CD4-positive, CD25-positive, alpha-beta regulatory T cell (primary cell): ENCODE results near the gene GRK4. TPM values are rescaled to one million over a fixed set of nuclear protein-coding genes. Genes with fewer than 3 reads are reported as not detected.

ENCODE experiments used
- ATAC-seq, 2 donors: fragments of 150-1000 bp; cut with Tn5 transposase; one replicate each; pipeline ENCODE4 v1.10.0; 2021; ENCODE audit warnings: low read depth in 2 of 2, moderate number of reproducible peaks in 2 of 2, moderate library complexity in 1 of 2
- DNase-seq, 3 donors: peaks; one replicate each; pipeline versions ENCODE4 v3.0.0 to v3.0.0-alpha.2; 2012 to 2022; ENCODE audit warnings: mixed read lengths in 1 of 3
- H3K27ac ChIP-seq: one replicate; pipeline ENCODE4 v1.7.0; 2013; ENCODE audit warnings: mild to moderate bottlenecking, low read length; ENCODE audit not compliant: insufficient read depth, poor library complexity, severe bottlenecking
- H3K27me3 ChIP-seq: one replicate; pipeline ENCODE4 v1.7.0; 2013; ENCODE audit warnings: low read length; ENCODE audit not compliant: control insufficient read depth, insufficient read depth
- H3K36me3 ChIP-seq: one replicate; pipeline ENCODE4 v1.7.0; 2013; ENCODE audit warnings: mild to moderate bottlenecking, low read length, moderate library complexity; ENCODE audit not compliant: control insufficient read depth, insufficient read depth
- H3K4me1 ChIP-seq: 2 replicates; pipeline ENCODE4 v1.7.0; 2013; ENCODE audit warnings: mild to moderate bottlenecking, low read length; ENCODE audit not compliant: insufficient read depth, control insufficient read depth, poor library complexity, severe bottlenecking
- H3K4me3 ChIP-seq: one replicate; pipeline ENCODE4 v1.7.0; 2013; ENCODE audit warnings: low read depth, mild to moderate bottlenecking, low read length, moderate library complexity
- H3K9me3 ChIP-seq, 2 experiments: 1 replicate in 1 of 2; 2 replicates in 1 of 2; pipeline ENCODE4 v1.7.0; 2013; ENCODE audit warnings: low read length in 2 of 2, mild to moderate bottlenecking in 1 of 2, moderate library complexity in 1 of 2; ENCODE audit not compliant: control insufficient read depth in 2 of 2
- H3K27ac Mint-ChIP-seq, 3 donors: one replicate each; pipeline ENCODE4 v1.8.0; 2020 to 2022; ENCODE audit warnings: mild to moderate bottlenecking in 3 of 3, mixed read lengths in 3 of 3, moderate library complexity in 2 of 3
- H3K27me3 Mint-ChIP-seq: one replicate; pipeline ENCODE4 v1.8.0; 2022; ENCODE audit warnings: mild to moderate bottlenecking, mixed read lengths
- H3K36me3 Mint-ChIP-seq: one replicate; pipeline ENCODE4 v1.8.0; 2020; ENCODE audit warnings: mixed read lengths
- H3K4me1 Mint-ChIP-seq, 4 donors: one replicate each; pipeline ENCODE4 v1.8.0; 2020 to 2022; ENCODE audit warnings: mixed read lengths in 4 of 4, mild to moderate bottlenecking in 1 of 4
- H3K4me3 Mint-ChIP-seq, 4 donors: one replicate each; pipeline ENCODE4 v1.8.0; 2020 to 2022; ENCODE audit warnings: mild to moderate bottlenecking in 4 of 4, mixed read lengths in 4 of 4, moderate library complexity in 3 of 4
- H3K9me3 Mint-ChIP-seq, 7 donors: one replicate each; pipeline ENCODE4 v1.8.0; 2020 to 2022; ENCODE audit warnings: mixed read lengths in 7 of 7, mild to moderate bottlenecking in 3 of 7, moderate library complexity in 2 of 7
- polyA plus RNA-seq, 4 donors: library from polyadenylated mRNA; unstranded; fragments of 300-500 nt; fragmentation: Illumina TruSeq; gene quantifications; one replicate each; pipeline ENCODE4 v1.2.3, GENCODE V29; 2021
- total RNA-seq: library from RNA; stranded (reverse); gene quantifications from one replicate; pipeline ENCODE4 v1.2.3, GENCODE V29; 2022

GRK4 gene
- total and polyA plus RNA-seq, 5 donors from 2014 or later = 0.64 to 2.8 (median 1.2) TPM

- no peaks in the 10 kb centered on the region for H3K4me1 ChIP-seq
- Mint-ChIP-seq H3K27ac (peak overlapping the region in 1 of 3 donors; percentile 26), H3K4me1 (peaks cover 0 to 2% (median 0%) of the 10 kb centered on the region in 4 donors), H3K4me3 (peak overlapping the region in 1 of 4 donors; percentile 53), H3K36me3 (peaks cover 9% of the 10 kb centered on the region), H3K27me3 (peaks cover 15% of the 10 kb centered on the region), H3K9me3 (peaks cover 0 to 6% (median 1%) of the 10 kb centered on the region in 7 donors)
- H3K27ac ChIP-seq = no peak overlapping the region
- ATAC-seq (no peak), DNase-seq (no peak)
- no peak overlapping the region for H3K4me3 ChIP-seq
- peaks cover 2% of the 10 kb centered on the region for H3K36me3 ChIP-seq
- H3K27me3 ChIP-seq = no peaks in the 10 kb centered on the region
- no peaks in the 10 kb centered on the region for H3K9me3 ChIP-seq
Observed at GRCh38 chr4:3062471-3062870, 99.1 kb downstream of the GRK4 start.

GRCh38 chr4:3065551-3065950 lies 102.2 kb downstream of the GRK4 start:
- H3K4me1 Mint-ChIP-seq = no peaks in the 10 kb centered on the region

GRCh38 chr4:3066836-3067400 lies 103.5 kb downstream of the GRK4 start:
- peaks cover 11% of the 10 kb centered on the region for H3K27me3 Mint-ChIP-seq
- H3K4me1 Mint-ChIP-seq = no peaks in the 10 kb centered on the region
- Histone ChIP-seq H3K9me3 (no peaks in the 10 kb centered on the region), H3K36me3 (peaks cover 2% of the 10 kb centered on the region), H3K4me3 (no peak overlapping the region), H3K27me3 (no peaks in the 10 kb centered on the region), H3K4me1 (no peaks in the 10 kb centered on the region), H3K27ac (no peak overlapping the region)
- DNase-seq (no peak), ATAC-seq (no peak)
- H3K9me3 Mint-ChIP-seq = peaks cover 0 to 8% (median 1%) of the 10 kb centered on the region in 7 donors
- H3K36me3 Mint-ChIP-seq = peaks cover 9% of the 10 kb centered on the region
- no peak overlapping the region for H3K27ac Mint-ChIP-seq
- H3K4me3 Mint-ChIP-seq = peak overlapping the region in 1 of 4 donors; percentile 17

More at GRCh38 chr4:3065551-3065950, 102.2 kb downstream of the GRK4 start:
- Histone ChIP-seq H3K27me3 (no peaks in the 10 kb centered on the region), H3K9me3 (no peaks in the 10 kb centered on the region), H3K36me3 (peaks cover 2% of the 10 kb centered on the region), H3K4me3 (no peak overlapping the region), H3K4me1 (no peaks in the 10 kb centered on the region), H3K27ac (no peak overlapping the region)
- Mint-ChIP-seq H3K4me3 (no peak overlapping the region), H3K36me3 (peaks cover 9% of the 10 kb centered on the region), H3K27me3 (peaks cover 15% of the 10 kb centered on the region), H3K27ac (no peak overlapping the region), H3K9me3 (peaks cover 0 to 8% (median 1%) of the 10 kb centered on the region in 7 donors)
- no peak for DNase-seq
- ATAC-seq = no peak

GRCh38 chr4:3067473-3068001 lies 104.2 kb downstream of the GRK4 start:
- Mint-ChIP-seq H3K36me3 (peaks cover 9% of the 10 kb centered on the region), H3K9me3 (peaks cover 0 to 8% (median 1%) of the 10 kb centered on the region in 7 donors), H3K4me1 (no peaks in the 10 kb centered on the region), H3K27ac (no peak overlapping the region), H3K4me3 (no peak overlapping the region), H3K27me3 (peaks cover 11% of the 10 kb centered on the region)
- DNase-seq (no peak), ATAC-seq (no peak)
- Histone ChIP-seq H3K27me3 (no peaks in the 10 kb centered on the region), H3K4me3 (no peak overlapping the region), H3K4me1 (no peaks in the 10 kb centered on the region), H3K27ac (no peak overlapping the region), H3K9me3 (no peaks in the 10 kb centered on the region), H3K36me3 (peaks cover 2% of the 10 kb centered on the region)

- Mint-ChIP-seq H3K9me3 (peaks cover 0 to 4% (median 1%) of the 10 kb centered on the region in 7 donors), H3K27ac (no peak overlapping the region), H3K27me3 (peaks cover 11% of the 10 kb centered on the region), H3K36me3 (peaks cover 9% of the 10 kb centered on the region), H3K4me3 (no peak overlapping the region), H3K4me1 (no peaks in the 10 kb centered on the region)
- Histone ChIP-seq H3K36me3 (peaks cover 2% of the 10 kb centered on the region), H3K4me3 (no peak overlapping the region), H3K27me3 (no peaks in the 10 kb centered on the region), H3K27ac (no peak overlapping the region), H3K4me1 (peaks cover 6% of the 10 kb centered on the region), H3K9me3 (no peaks in the 10 kb centered on the region)
- ATAC-seq = no peak
- no peak for DNase-seq
Observed at GRCh38 chr4:3069661-3070199, 106.4 kb downstream of the GRK4 start.

GRCh38 chr4:3070709-3071500 lies 107.5 kb downstream of the GRK4 start:
- H3K4me1 Mint-ChIP-seq = peaks cover 3 to 7% (median 6%) of the 10 kb centered on the region in 4 donors
- H3K4me3 Mint-ChIP-seq = peak overlapping the region in 1 of 4 donors; percentile 85
- H3K27ac Mint-ChIP-seq = no peak overlapping the region
- H3K9me3 ChIP-seq = no peaks in the 10 kb centered on the region
- peaks cover 0 to 4% (median 1%) of the 10 kb centered on the region in 7 donors for H3K9me3 Mint-ChIP-seq
- peaks cover 16% of the 10 kb centered on the region for H3K4me1 ChIP-seq
- H3K27me3 ChIP-seq = no peaks in the 10 kb centered on the region
- ATAC-seq = no peak
- no peak overlapping the region for H3K27ac ChIP-seq
- no peak overlapping the region for H3K4me3 ChIP-seq
- H3K27me3 Mint-ChIP-seq = peaks cover 6% of the 10 kb centered on the region
- no peak for DNase-seq
- H3K36me3 ChIP-seq = no peaks in the 10 kb centered on the region
- peaks cover 9% of the 10 kb centered on the region for H3K36me3 Mint-ChIP-seq

GRCh38 chr4:3071811-3072210 lies 108.4 kb downstream of the GRK4 start:
- no peak for ATAC-seq
- H3K4me1 Mint-ChIP-seq = peaks cover 5 to 16% (median 12%) of the 10 kb centered on the region in 4 donors
- no peak overlapping the region for H3K4me3 ChIP-seq
- peaks cover 6% of the 10 kb centered on the region for H3K27me3 Mint-ChIP-seq
- H3K36me3 Mint-ChIP-seq = peaks cover 6% of the 10 kb centered on the region
- no peak for DNase-seq
- H3K27ac Mint-ChIP-seq = peak overlapping the region in 1 of 3 donors; percentile 52
- no peak overlapping the region for H3K27ac ChIP-seq
- H3K36me3 ChIP-seq = no peaks in the 10 kb centered on the region
- no peaks in the 10 kb centered on the region for H3K9me3 ChIP-seq
- peaks cover 0 to 2% (median 0%) of the 10 kb centered on the region in 7 donors for H3K9me3 Mint-ChIP-seq
- H3K4me3 Mint-ChIP-seq = peak overlapping the region in 1 of 4 donors; percentile 85
- no peaks in the 10 kb centered on the region for H3K27me3 ChIP-seq
- peaks cover 20% of the 10 kb centered on the region for H3K4me1 ChIP-seq
